H1 (cell line): ENCODE results near the gene KPNA1. TPM values are rescaled to one million over a fixed set of nuclear protein-coding genes. Genes with fewer than 3 reads are reported as not detected.

Experiments
- ATF2 ChIP-seq: IDR thresholded peaks from 2 replicates; pipeline ENCODE4 v1.6.1; 2012; ENCODE audit warnings: low read length, inconsistent platforms
- ATF3 ChIP-seq: IDR thresholded peaks from 2 replicates; pipeline ENCODE4 v1.6.1; 2011; ENCODE audit warnings: low read depth, mild to moderate bottlenecking, low read length; ENCODE audit not compliant: insufficient read depth
- CBX5 ChIP-seq: fragments of 300-800, 300-1000 bp; sonication (generic); IDR thresholded peaks from 2 replicates; pipeline ENCODE4 v1.7.1; 2016; ENCODE audit warnings: antibody characterized with exemption, low read length, low read depth
- CEBPB ChIP-seq: IDR thresholded peaks from 2 replicates; pipeline ENCODE4 v1.6.1; 2012; ENCODE audit warnings: low read depth, low read length
- CTCF ChIP-seq, 3 experiments: IDR thresholded peaks; 1 replicate in 2 of 3; 2 replicates in 1 of 3; pipeline versions ENCODE4 v1.5.1 to v1.6.1; 2011; ENCODE audit warnings: low read length in 3 of 3, mild to moderate bottlenecking in 3 of 3, inconsistent platforms in 2 of 3, low read depth in 1 of 3, moderate library complexity in 1 of 3; ENCODE audit not compliant: insufficient read depth in 1 of 3; ENCODE audit errors: control extremely low read depth in 1 of 3
- GABPA ChIP-seq: IDR thresholded peaks from 2 replicates; pipeline ENCODE4 v1.6.1; 2011; ENCODE audit warnings: mild to moderate bottlenecking, low read length, moderate library complexity, borderline replicate concordance; ENCODE audit not compliant: insufficient read depth
- KDM1A ChIP-seq: fragments of 200-600, 300-600 bp; sonication (generic); IDR thresholded peaks from 2 replicates; pipeline ENCODE4 v1.7.1; 2016; ENCODE audit warnings: mild to moderate bottlenecking, low read length, borderline replicate concordance
- KDM4A ChIP-seq: IDR thresholded peaks from one replicate; pipeline ENCODE4 v1.7.1; 2012; ENCODE audit warnings: low read depth, mild to moderate bottlenecking, moderate library complexity, low read length, inconsistent platforms; ENCODE audit not compliant: severe bottlenecking
- MAX ChIP-seq: IDR thresholded peaks from 2 replicates; pipeline ENCODE4 v1.6.1; 2012; ENCODE audit warnings: inconsistent platforms
- POLR2A ChIP-seq, 2 experiments: IDR thresholded peaks; 1 replicate in 1 of 2; 2 replicates in 1 of 2; pipeline ENCODE4 v1.6.1; 2011; ENCODE audit warnings: low read depth in 2 of 2, low read length in 2 of 2, mild to moderate bottlenecking in 2 of 2; ENCODE audit errors: control extremely low read depth in 1 of 2
- POLR2AphosphoS5 ChIP-seq: IDR thresholded peaks from 2 replicates; pipeline ENCODE4 v1.6.1; 2011; ENCODE audit warnings: low read depth, low read length
- RFX5 ChIP-seq: IDR thresholded peaks from 2 replicates; pipeline ENCODE4 v1.6.1; 2011; ENCODE audit warnings: low read depth, low read length, improper control_type of control experiment, borderline replicate concordance
- SIN3A ChIP-seq, 2 experiments: IDR thresholded peaks in 1 of 2; conservative IDR thresholded peaks in 1 of 2; 2 replicates each; pipeline ENCODE4 v1.6.1; 2011 to 2012; ENCODE audit warnings: low read length in 2 of 2, improper control_type of control experiment in 1 of 2, low read depth in 1 of 2, mild to moderate bottlenecking in 1 of 2
- SIX5 ChIP-seq: IDR thresholded peaks from 2 replicates; pipeline ENCODE4 v1.6.1; 2011; ENCODE audit warnings: mild to moderate bottlenecking, low read depth, low read length
- TCF12 ChIP-seq: IDR thresholded peaks from 2 replicates; pipeline ENCODE4 v1.6.1; 2011; ENCODE audit warnings: low read depth, mild to moderate bottlenecking, low read length
- USF2 ChIP-seq: IDR thresholded peaks from 2 replicates; pipeline ENCODE4 v1.6.1; 2011; ENCODE audit warnings: low read length, improper control_type of control experiment
- YY1 ChIP-seq: IDR thresholded peaks from 2 replicates; pipeline ENCODE4 v1.6.1; 2011; ENCODE audit warnings: low read depth, mild to moderate bottlenecking, low read length
- polyA plus RNA-seq, 7 experiments: library from polyadenylated mRNA; depleted of rRNA in 3 of 7; stranded (reverse) in 5 of 7; unstranded in 2 of 7; fragments of >200 nt in 5 of 7; fragments of 200-250 nt in 2 of 7; gene quantifications; 1 replicate in 5 of 7; 2 replicates in 1 of 7; 4 replicates in 1 of 7; pipeline versions ENCODE4 v1.2.1 to v1.2.3, GENCODE V29; 2011 to 2013; ENCODE audit warnings: missing spikeins in 2 of 7, mixed read lengths in 2 of 7
- total RNA-seq: library from RNA; stranded (reverse); fragmentation: NEBNext Ultra II Directional; extraction: Animal tissue kit (Norgen Biotek cat#: 25700); gene quantifications from 2 replicates; pipeline ENCODE4 v1.2.1, GENCODE V29; 2021

KPNA1 gene
- total and polyA plus RNA-seq, 2 of the 8 experiments (the other 6 are each of a cell fraction or from before 2014, with no cell fraction given) = 14.8 to 63.0 TPM

GRCh38 chr3:122443090-122443489, 71.6 kb downstream of the KPNA1 start (continued):
- TF ChIP-seq MAX = peak; percentile 48; the same call in 1 of the 2 replicates
- TF ChIP-seq SIN3A (conservative IDR thresholded peaks at IDR 0.05 in 1 of 2, IDR thresholded peaks at IDR 0.05 in 1 of 2; ENCODE audit: low read depth in 1 of 2, low read length in 2 of 2) = peak; percentile 50 to 53; a peak in 2 of 4 replicates
- no peak for TF ChIP-seq SIX5
- TF ChIP-seq POLR2A (IDR thresholded peaks at IDR 0.05; ENCODE audit: control extremely low read depth in 1 of 2, low read depth in 2 of 2, low read length in 2 of 2) = no peak
- TF ChIP-seq CTCF (IDR thresholded peaks at IDR 0.05; ENCODE audit: control extremely low read depth in 1 of 3, insufficient read depth in 1 of 3, low read depth in 1 of 3, low read length in 3 of 3) = no peak
- no peak for TF ChIP-seq CBX5
- peak; percentile 85 for TF ChIP-seq YY1
- no peak for TF ChIP-seq CEBPB
- no peak for TF ChIP-seq ATF3
- TF ChIP-seq POLR2AphosphoS5 = peak; percentile 35; the same call in 1 of the 2 replicates
- no peak for TF ChIP-seq GABPA
- TF ChIP-seq RFX5 = no peak
- TF ChIP-seq TCF12 = 0 out of 2 replicates have a peak, but pooled peaks have one; percentile 62
- TF ChIP-seq KDM4A = no peak
- no peak for TF ChIP-seq KDM1A
- TF ChIP-seq ATF2 = no peak
- TF ChIP-seq USF2 = no peak
